HEK293 (cell line): Measurements from ENCODE around the gene GIGYF1.

ENCODE experiments used
- FEZF1 ChIP-seq: fragments of 450-650 bp; formaldehyde crosslinking; IDR thresholded peaks from 2 replicates; pipeline ENCODE4 v1.5.1; 2016; ENCODE audit warnings: missing biosample characterization, missing genetic modification characterization
- KLF1 ChIP-seq: fragments of 450-650 bp; formaldehyde crosslinking; IDR thresholded peaks from 2 replicates; pipeline ENCODE4 v1.5.1; 2016; ENCODE audit warnings: missing biosample characterization, missing genetic modification characterization
- MEIS1 ChIP-seq: sonication (generic); formaldehyde crosslinking; IDR thresholded peaks from 2 replicates; pipeline ENCODE4 v1.8.1; 2022; ENCODE audit warnings: missing genetic modification reagents, mild to moderate bottlenecking, borderline replicate concordance
- OSR2 ChIP-seq: fragments of 450-650 bp; formaldehyde crosslinking; IDR thresholded peaks from 2 replicates; pipeline ENCODE4 v1.5.1; 2016; ENCODE audit warnings: missing biosample characterization, missing genetic modification characterization
- PRDM6 ChIP-seq: fragments of 450-650 bp; formaldehyde crosslinking; IDR thresholded peaks from 2 replicates; pipeline ENCODE4 v1.5.1; 2017; ENCODE audit warnings: missing biosample characterization, missing genetic modification characterization
- REPIN1 ChIP-seq: fragments of 450-650 bp; formaldehyde crosslinking; IDR thresholded peaks from 2 replicates; pipeline ENCODE4 v1.5.1; 2017; ENCODE audit warnings: missing biosample characterization, missing genetic modification characterization, low read depth
- SALL2 ChIP-seq: fragments of 450-650 bp; formaldehyde crosslinking; IDR thresholded peaks from 2 replicates; pipeline ENCODE4 v1.5.0; 2017; ENCODE audit warnings: missing biosample characterization, mild to moderate bottlenecking, missing genetic modification characterization, borderline replicate concordance
- SETDB1 ChIP-seq: IDR thresholded peaks from one replicate; pipeline ENCODE4 v1.6.1; 2017; ENCODE audit warnings: mild to moderate bottlenecking, low read length, moderate library complexity, mixed read lengths; ENCODE audit not compliant: insufficient read length
- SP7 ChIP-seq: fragments of 450-650 bp; formaldehyde crosslinking; IDR thresholded peaks from 2 replicates; pipeline ENCODE4 v1.5.1; 2016; ENCODE audit warnings: missing biosample characterization, missing genetic modification characterization
- YY2 ChIP-seq: fragments of 450-650 bp; formaldehyde crosslinking; IDR thresholded peaks from 2 replicates; pipeline ENCODE4 v1.5.1; 2016; ENCODE audit warnings: missing biosample characterization, missing genetic modification characterization
- ZBTB48 ChIP-seq: fragments of 450-650 bp; formaldehyde crosslinking; IDR thresholded peaks from 2 replicates; pipeline ENCODE4 v1.5.1; 2016; ENCODE audit warnings: missing biosample characterization, missing genetic modification characterization
- ZNF138 ChIP-seq: fragments of 450-650 bp; formaldehyde crosslinking; IDR thresholded peaks from 2 replicates; pipeline ENCODE4 v1.5.1; 2016; ENCODE audit warnings: missing biosample characterization, missing genetic modification characterization, borderline replicate concordance
- ZNF155 ChIP-seq: fragments of 450-650 bp; formaldehyde crosslinking; IDR thresholded peaks from 2 replicates; pipeline ENCODE4 v1.5.1; 2016; ENCODE audit warnings: missing biosample characterization, missing genetic modification characterization
- ZNF157 ChIP-seq: fragments of 450-650 bp; formaldehyde crosslinking; IDR thresholded peaks from 2 replicates; pipeline ENCODE4 v1.5.1; 2016; ENCODE audit warnings: missing biosample characterization, missing genetic modification characterization
- ZNF184 ChIP-seq: fragments of 450-650 bp; IDR thresholded peaks from 2 replicates; pipeline ENCODE4 v1.5.1; 2018; ENCODE audit warnings: missing biosample characterization, mild to moderate bottlenecking, missing genetic modification characterization
- ZNF214 ChIP-seq: fragments of 450-650 bp; formaldehyde crosslinking; IDR thresholded peaks from 2 replicates; pipeline ENCODE4 v1.5.1; 2017; ENCODE audit warnings: missing biosample characterization, mild to moderate bottlenecking, missing genetic modification characterization, borderline replicate concordance
- ZNF223 ChIP-seq: fragments of 450-650 bp; formaldehyde crosslinking; IDR thresholded peaks from 2 replicates; pipeline ENCODE4 v1.5.1; 2016; ENCODE audit warnings: missing biosample characterization, missing genetic modification characterization
- ZNF354C ChIP-seq: fragments of 450-650 bp; formaldehyde crosslinking; IDR thresholded peaks from 2 replicates; pipeline ENCODE4 v1.5.1; 2016; ENCODE audit warnings: missing biosample characterization, missing genetic modification characterization, low read depth, borderline replicate concordance
- ZNF404 ChIP-seq: fragments of 450-650 bp; formaldehyde crosslinking; IDR thresholded peaks from 2 replicates; pipeline ENCODE4 v1.5.1; 2017; ENCODE audit warnings: missing biosample characterization, missing genetic modification characterization
- ZNF488 ChIP-seq: fragments of 450-650 bp; formaldehyde crosslinking; IDR thresholded peaks from 2 replicates; pipeline ENCODE4 v1.5.1; 2016; ENCODE audit warnings: missing biosample characterization, missing genetic modification characterization
- ZNF530 ChIP-seq: fragments of 450-650 bp; formaldehyde crosslinking; IDR thresholded peaks from 2 replicates; pipeline ENCODE4 v1.5.1; 2016; ENCODE audit warnings: low read depth, missing biosample characterization, missing genetic modification characterization
- ZNF548 ChIP-seq: fragments of 450-650 bp; formaldehyde crosslinking; IDR thresholded peaks from 2 replicates; pipeline ENCODE4 v1.5.1; 2016; ENCODE audit warnings: missing biosample characterization, missing genetic modification characterization
- ZNF580 ChIP-seq: fragments of 450-650 bp; formaldehyde crosslinking; IDR thresholded peaks from 2 replicates; pipeline ENCODE4 v1.5.1; 2016; ENCODE audit warnings: missing biosample characterization, missing genetic modification characterization
- ZNF623 ChIP-seq: fragments of 450-650 bp; formaldehyde crosslinking; IDR thresholded peaks from 2 replicates; pipeline ENCODE4 v1.5.1; 2016; ENCODE audit warnings: missing biosample characterization, missing genetic modification characterization
- ZNF624 ChIP-seq: fragments of 450-650 bp; formaldehyde crosslinking; IDR thresholded peaks from 2 replicates; pipeline ENCODE4 v1.5.1; 2017; ENCODE audit warnings: missing biosample characterization, missing genetic modification characterization
- ZNF701 ChIP-seq: fragments of 450-650 bp; formaldehyde crosslinking; IDR thresholded peaks from 2 replicates; pipeline ENCODE4 v1.5.1; 2016; ENCODE audit warnings: missing biosample characterization, missing genetic modification characterization
- ZNF747 ChIP-seq: fragments of 450-650 bp; formaldehyde crosslinking; IDR thresholded peaks from 2 replicates; pipeline ENCODE4 v1.5.1; 2016; ENCODE audit warnings: missing biosample characterization, missing genetic modification characterization
- ZNF837 ChIP-seq: fragments of 450-650 bp; formaldehyde crosslinking; IDR thresholded peaks from 2 replicates; pipeline ENCODE4 v1.5.1; 2016; ENCODE audit warnings: missing biosample characterization, missing genetic modification characterization
- ZSCAN30 ChIP-seq: fragments of 450-650 bp; IDR thresholded peaks from 2 replicates; pipeline ENCODE4 v1.5.1; 2018; ENCODE audit warnings: missing biosample characterization, mild to moderate bottlenecking, missing genetic modification characterization, moderate library complexity
- TF ChIP-seq, protein P1 (sequence below): fragments of 450-650 bp; formaldehyde crosslinking; IDR thresholded peaks from 2 replicates; pipeline ENCODE4 v1.5.1; 2016; ENCODE audit warnings: missing biosample characterization, missing genetic modification characterization
- TF ChIP-seq, protein P2 (sequence below): fragments of 450-650 bp; formaldehyde crosslinking; IDR thresholded peaks from 2 replicates; pipeline ENCODE4; 2016; ENCODE audit warnings: missing biosample characterization, missing genetic modification characterization
- TF ChIP-seq, protein P3 (sequence below): fragments of 450-650 bp; IDR thresholded peaks from 2 replicates; pipeline ENCODE4 v1.5.1; 2018; ENCODE audit warnings: missing biosample characterization, missing genetic modification characterization

The GIGYF1 gene

GRCh38 chr7:100673302-100673941, 20.6 kb downstream of the GIGYF1 start, which contains the start of gene GNB2 (continued):
- TF ChIP-seq REPIN1 (tag by site-specific recombination) (0 out of 2 replicates have a peak, but pooled peaks have one; percentile 81), ZNF214 (tag by site-specific recombination) (no peak), ZNF624 (tag by site-specific recombination) (no peak), ZSCAN30 (tag by site-specific recombination) (peak; percentile 98), ZNF548 (peak; percentile 54; the same call in 1 of the 2 replicates), ZNF701 (tag by site-specific recombination) (peak; percentile 77; the same call in 1 of the 2 replicates), MEIS1 (CRISPR knock-in tag) (no peak), ZBTB48 (tag by site-specific recombination) (peak; percentile 81), ZNF223 (no peak), SALL2 (tag by site-specific recombination) (no peak), YY2 (tag by site-specific recombination) (peak; percentile 73; the same call in 1 of the 2 replicates), ZNF157 (tag by site-specific recombination) (no peak), PRDM6 (tag by site-specific recombination) (no peak), SETDB1 (no peak), ZNF580 (tag by site-specific recombination) (peak; percentile 61; the same call in 1 of the 2 replicates), ZNF623 (tag by site-specific recombination) (no peak), ZNF155 (tag by site-specific recombination) (no peak), ZNF488 (tag by site-specific recombination) (no peak), ZNF747 (tag by site-specific recombination) (no peak), ZNF184 (tag by site-specific recombination) (peak; percentile 77; the same call in 1 of the 2 replicates), SP7 (tag by site-specific recombination) (peak; percentile 95), ZNF354C (no peak), OSR2 (tag by site-specific recombination) (peak; percentile 37; the same call in 1 of the 2 replicates), ZNF138 (tag by site-specific recombination) (no peak), KLF1 (tag by site-specific recombination) (peak; percentile 92), FEZF1 (peak; percentile 31; the same call in 1 of the 2 replicates), ZNF837 (no peak), ZNF530 (tag by site-specific recombination) (no peak), ZNF404 (0 out of 2 replicates have a peak, but pooled peaks have one; percentile 20)
- TF ChIP-seq, protein P1, sequence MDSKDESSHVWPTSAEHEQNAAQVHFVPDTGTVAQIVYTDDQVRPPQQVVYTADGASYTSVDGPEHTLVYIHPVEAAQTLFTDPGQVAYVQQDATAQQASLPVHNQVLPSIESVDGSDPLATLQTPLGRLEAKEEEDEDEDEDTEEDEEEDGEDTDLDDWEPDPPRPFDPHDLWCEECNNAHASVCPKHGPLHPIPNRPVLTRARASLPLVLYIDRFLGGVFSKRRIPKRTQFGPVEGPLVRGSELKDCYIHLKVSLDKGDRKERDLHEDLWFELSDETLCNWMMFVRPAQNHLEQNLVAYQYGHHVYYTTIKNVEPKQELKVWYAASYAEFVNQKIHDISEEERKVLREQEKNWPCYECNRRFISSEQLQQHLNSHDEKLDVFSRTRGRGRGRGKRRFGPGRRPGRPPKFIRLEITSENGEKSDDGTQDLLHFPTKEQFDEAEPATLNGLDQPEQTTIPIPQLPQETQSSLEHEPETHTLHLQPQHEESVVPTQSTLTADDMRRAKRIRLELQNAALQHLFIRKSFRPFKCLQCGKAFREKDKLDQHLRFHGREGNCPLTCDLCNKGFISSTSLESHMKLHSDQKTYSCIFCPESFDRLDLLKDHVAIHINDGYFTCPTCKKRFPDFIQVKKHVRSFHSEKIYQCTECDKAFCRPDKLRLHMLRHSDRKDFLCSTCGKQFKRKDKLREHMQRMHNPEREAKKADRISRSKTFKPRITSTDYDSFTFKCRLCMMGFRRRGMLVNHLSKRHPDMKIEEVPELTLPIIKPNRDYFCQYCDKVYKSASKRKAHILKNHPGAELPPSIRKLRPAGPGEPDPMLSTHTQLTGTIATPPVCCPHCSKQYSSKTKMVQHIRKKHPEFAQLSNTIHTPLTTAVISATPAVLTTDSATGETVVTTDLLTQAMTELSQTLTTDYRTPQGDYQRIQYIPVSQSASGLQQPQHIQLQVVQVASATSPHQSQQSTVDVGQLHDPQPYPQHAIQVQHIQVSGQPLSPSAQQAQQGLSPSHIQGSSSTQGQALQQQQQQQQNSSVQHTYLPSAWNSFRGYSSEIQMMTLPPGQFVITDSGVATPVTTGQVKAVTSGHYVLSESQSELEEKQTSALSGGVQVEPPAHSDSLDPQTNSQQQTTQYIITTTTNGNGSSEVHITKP (tag by site-specific recombination) = peak; percentile 100
- TF ChIP-seq, protein P2, sequence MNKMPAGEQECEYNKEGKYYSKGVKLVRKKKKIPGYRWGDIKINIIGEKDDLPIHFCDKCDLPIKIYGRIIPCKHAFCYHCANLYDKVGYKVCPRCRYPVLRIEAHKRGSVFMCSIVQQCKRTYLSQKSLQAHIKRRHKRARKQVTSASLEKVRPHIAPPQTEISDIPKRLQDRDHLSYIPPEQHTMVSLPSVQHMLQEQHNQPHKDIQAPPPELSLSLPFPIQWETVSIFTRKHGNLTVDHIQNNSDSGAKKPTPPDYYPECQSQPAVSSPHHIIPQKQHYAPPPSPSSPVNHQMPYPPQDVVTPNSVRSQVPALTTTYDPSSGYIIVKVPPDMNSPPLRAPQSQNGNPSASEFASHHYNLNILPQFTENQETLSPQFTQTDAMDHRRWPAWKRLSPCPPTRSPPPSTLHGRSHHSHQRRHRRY = no peak
- TF ChIP-seq, protein P3, sequence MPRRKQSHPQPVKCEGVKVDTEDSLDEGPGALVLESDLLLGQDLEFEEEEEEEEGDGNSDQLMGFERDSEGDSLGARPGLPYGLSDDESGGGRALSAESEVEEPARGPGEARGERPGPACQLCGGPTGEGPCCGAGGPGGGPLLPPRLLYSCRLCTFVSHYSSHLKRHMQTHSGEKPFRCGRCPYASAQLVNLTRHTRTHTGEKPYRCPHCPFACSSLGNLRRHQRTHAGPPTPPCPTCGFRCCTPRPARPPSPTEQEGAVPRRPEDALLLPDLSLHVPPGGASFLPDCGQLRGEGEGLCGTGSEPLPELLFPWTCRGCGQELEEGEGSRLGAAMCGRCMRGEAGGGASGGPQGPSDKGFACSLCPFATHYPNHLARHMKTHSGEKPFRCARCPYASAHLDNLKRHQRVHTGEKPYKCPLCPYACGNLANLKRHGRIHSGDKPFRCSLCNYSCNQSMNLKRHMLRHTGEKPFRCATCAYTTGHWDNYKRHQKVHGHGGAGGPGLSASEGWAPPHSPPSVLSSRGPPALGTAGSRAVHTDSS (tag by site-specific recombination) = peak; percentile 66
